ENCODE results near the gene AMIGO2.

- TF ChIP-seq, protein P1, sequence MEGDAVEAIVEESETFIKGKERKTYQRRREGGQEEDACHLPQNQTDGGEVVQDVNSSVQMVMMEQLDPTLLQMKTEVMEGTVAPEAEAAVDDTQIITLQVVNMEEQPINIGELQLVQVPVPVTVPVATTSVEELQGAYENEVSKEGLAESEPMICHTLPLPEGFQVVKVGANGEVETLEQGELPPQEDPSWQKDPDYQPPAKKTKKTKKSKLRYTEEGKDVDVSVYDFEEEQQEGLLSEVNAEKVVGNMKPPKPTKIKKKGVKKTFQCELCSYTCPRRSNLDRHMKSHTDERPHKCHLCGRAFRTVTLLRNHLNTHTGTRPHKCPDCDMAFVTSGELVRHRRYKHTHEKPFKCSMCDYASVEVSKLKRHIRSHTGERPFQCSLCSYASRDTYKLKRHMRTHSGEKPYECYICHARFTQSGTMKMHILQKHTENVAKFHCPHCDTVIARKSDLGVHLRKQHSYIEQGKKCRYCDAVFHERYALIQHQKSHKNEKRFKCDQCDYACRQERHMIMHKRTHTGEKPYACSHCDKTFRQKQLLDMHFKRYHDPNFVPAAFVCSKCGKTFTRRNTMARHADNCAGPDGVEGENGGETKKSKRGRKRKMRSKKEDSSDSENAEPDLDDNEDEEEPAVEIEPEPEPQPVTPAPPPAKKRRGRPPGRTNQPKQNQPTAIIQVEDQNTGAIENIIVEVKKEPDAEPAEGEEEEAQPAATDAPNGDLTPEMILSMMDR (conservative IDR thresholded peaks at IDR 0.05; ENCODE audit: low read depth, low read length): no peak
- TF ChIP-seq EZH2 (IDR thresholded peaks at IDR 0.05; ENCODE audit: borderline replicate concordance, low read depth, low read length, poor library complexity, severe bottlenecking): no peak
Measured at GRCh38 chr12:47088021-47088944, 8.5 kb upstream of the AMIGO2 start.

Data from A673 (cell line).